Left forelimb (tissue), 1 donor: ENCODE measurements around the gene CGB5.
"Not testable (repeated sequence)": the region's sequence is repeated elsewhere in the genome, so short reads cannot be mapped to it uniquely, and the experiment has no call there.

ENCODE experiments used
- DNase-seq: peaks from one replicate; pipeline ENCODE4 v3.0.0-alpha.2; 2018; ENCODE audit warnings: low spot score

The CGB5 gene

DNA sequence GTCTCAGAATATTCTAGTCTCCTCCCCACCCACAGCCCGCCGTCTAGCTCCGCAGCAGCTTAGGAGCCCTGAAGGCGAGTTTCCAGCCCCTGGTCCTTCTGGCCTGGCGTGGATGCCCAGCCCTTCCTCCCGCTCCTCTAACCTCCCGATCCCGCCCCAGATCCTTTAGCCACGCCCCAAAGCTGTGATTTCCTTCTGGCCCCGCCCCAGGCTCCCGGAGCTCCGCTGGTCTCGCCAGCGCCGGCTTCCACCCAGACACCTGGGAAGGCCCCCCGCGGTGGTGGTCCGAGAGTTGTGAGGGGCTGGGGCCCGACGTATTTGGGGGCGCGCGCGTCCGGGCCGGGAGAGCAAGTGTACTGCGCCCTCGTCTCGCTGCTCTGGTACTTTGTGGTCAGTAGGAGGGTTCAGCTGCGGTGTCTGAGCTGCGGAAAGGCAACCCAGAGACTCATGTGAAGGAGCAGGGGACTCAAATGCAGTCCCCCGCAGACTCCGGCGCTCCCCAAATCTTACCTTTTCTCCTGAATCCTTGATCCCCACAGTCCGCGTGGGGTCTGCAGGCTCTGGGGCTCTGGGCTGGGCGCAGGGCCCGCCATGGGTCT is 14.1 kb downstream of the CGB5 start, which contains the start of gene CGB7:
Gene CGB7, minus strand, starts transcription at position 114 of the 599 bp plus-strand sequence. CDS start 2,374 bp downstream, outside the sequence.
- DNase-seq = no peak

DNA sequence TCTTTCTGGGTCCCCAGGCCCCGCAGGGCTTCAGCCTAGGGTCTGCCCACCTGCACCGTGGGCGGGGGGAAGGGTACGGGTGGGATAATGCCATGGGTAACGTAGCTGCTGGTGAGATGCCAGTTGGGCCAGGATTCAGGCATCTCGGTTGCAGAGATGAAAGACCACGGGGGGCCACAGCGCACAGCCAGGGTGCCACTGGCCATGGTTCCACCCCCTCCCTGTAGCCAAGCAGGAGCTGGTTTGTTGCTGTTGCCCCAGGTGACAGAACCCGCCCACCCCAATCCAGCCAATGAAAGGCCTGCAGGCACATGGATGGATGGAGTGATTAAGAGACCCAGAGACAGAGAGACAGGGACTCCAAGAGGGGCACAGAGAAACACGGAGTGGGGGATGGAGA is 14.9 kb downstream of the CGB5 start:
- no peak for DNase-seq

DNA sequence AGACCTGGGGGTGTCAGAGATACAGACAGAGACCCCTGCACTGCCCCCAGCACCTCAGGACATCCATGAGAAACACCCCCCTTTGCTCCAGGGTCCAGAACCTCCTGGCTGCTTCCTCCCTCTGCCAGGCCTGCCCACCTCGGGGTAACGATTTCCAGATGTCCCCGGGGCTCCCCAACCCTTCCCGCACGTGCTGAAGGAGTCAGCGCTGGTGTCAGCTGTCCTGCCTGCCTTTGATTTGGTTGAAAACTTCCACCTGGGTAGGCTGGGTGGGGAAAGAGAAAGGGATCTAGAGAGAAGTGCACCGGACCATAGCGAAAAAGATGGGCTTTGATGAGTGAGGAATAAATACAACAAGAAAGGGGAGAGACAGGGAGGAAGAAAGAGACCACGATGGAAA is 15.4 kb downstream of the CGB5 start:
- no peak for DNase-seq

DNA sequence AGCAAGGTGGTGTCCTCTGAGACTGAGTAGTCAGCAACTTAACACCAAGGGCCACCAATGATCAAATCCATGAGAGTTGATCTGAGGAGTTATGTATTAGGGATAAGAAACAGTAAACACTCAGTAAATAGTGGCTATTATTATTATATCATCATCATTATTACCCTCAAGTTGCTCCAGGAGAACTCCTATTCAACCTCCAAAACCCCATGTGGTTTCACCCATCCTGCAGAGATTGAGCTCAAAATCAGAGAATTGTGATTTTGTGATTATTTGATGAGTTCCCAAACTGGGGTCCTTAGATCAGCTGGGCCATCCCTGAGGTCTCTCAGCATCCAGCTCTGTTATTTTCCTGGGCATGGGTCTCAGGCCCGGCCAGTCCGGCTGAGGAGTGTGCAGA is 17.4 kb downstream of the CGB5 start:
- DNase-seq = no peak

DNA sequence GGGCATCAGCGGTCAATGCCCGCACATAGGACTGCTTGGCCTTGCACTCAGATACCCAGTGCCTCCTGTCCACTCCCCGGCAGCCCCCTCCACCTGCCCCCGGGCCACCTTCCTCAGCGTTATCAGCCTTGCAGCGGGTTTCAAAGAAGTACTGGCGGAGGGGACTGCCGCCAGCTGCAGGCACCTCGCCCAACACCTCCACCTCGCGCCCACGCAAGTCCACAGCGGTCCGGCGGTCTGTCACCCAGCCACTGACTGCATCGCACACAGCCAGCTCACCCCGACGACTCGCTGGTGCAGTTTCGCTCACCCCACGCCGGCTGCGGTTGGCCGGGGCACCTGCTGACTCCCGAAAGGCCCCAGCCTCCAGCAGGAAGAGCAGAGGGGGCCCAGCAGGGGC is 17.8 kb downstream of the CGB5 start:
- no peak for DNase-seq

DNA sequence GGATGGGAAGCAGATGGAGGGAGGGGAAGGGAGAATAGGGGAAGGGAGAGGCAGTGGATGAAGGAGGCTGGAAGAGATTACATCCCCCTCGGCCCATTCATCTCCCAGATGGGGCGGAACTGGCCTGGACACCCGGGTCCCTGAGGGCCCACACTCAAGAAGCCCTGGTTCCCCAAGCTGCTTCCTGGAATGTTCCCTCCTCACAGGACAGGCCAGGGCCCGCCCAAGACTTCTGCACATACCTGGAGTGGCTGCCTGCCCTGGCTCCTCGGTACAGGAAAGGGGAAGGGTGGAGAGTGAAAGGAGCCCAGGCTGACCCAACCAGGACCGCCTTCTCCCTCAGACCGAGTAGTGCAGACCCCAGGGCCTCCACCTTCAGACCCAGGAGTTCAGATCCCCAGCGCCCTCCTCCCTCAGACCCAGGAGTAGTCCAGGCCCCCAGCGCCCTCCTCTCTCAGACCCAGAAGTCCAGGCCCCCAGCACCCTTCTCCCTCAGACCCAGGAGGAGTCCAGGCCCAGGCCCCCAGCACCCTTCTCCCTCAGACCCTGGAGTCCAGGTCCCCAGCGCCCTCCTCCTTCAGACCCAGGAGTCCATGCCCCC is 20.5 kb downstream of the CGB5 start:
- DNase-seq = no peak

DNA sequence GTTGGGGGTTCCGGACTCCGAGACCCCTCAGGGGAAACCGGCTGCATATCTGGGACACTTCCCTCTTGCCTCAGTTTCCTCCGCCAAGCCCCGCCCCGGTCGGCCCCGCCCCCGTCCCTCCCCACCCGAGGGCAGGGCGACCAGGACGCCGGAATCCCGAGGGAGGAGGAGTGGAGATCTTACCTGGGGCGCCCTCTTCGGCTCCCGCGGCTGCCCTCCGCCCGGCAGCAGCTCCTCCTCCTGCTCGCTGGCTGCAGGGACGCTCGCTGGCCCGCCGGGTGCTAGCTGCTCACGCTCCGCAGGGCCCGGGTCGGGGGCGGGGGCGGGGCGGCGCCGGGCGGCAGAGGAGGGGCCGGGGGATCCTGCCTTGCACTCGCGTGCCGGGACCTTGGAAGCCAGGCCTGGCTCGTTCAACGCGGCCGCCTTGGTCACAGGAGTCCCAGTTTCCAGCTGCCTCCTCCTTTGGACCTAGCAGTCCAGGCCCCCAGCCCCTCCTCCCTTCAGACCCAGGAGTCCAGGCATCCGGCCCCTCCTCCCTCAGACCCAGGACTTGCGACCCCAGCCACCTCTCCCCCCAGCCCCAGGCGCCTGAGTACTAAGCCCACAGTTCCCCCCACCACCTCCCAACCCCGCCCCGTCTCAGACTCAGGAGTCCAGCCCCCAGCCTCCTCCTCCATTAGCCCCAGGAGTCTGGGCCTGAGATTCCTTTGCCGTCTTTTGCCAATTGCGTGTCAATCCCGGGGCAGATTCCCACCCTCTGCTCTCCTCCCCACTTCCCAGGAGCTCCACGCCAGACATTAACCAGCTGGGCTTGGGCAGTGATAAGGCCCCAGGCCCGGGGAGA is 21.3 kb downstream of the CGB5 start, which contains the start of gene NTF4:
Gene NTF4, minus strand, starts transcription at position 51 of the 844 bp plus-strand sequence. CDS start 2,821 bp downstream, outside the sequence.
- DNase-seq = no peak

GRCh38 chr19:49065905-49066512 is 22.4 kb downstream of the CGB5 start:
- DNase-seq = no peak

- DNase-seq = no peak
These were observed 23.9 kb downstream of the CGB5 start for GRCh38 chr19:49067554-49067953.

DNA sequence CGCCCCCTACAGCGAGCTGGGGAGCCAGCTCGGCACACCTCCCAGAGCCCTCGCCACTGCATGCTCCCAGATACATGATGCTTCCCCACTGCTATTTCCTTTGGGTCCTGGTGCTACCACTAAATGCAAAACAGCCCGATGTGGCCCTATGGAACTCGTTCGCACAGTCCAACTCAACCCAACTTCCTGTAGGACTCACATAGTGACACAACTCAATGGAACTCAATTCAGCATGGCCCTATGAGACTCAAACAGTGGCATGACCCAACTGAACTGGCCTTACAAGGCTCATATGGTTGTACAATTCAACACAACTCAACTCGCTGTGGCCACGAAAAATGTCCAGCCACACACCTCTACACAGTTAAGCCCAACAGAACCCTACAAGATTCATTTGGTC is 25.4 kb downstream of the CGB5 start:
- no peak for DNase-seq

DNA sequence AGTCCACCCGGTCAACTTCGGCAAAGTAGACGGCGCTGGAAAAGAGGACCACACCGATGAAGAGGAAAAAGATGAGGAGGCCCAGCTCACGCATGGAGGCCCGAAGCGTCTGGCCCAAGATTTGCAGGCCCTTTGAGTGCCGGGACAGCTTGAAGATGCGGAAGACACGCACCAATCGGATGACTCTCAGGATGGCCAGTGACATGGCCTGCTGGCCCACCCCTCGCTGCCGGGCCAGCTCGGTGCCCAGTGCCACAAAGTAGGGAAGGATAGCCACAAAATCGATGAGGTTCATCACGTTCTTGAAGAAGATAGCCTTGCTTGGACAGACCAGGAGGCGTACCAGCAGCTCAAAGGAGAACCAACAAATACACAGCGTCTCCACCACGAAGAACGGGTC is 26.8 kb downstream of the CGB5 start:
- no peak for DNase-seq

GRCh38 chr19:49071860-49072547 is 28.4 kb downstream of the CGB5 start:
- DNase-seq = no peak

- DNase-seq = no peak
These were observed 30.1 kb downstream of the CGB5 start for GRCh38 chr19:49073514-49074378.

GRCh38 chr19:49074869-49075268 is 31.2 kb downstream of the CGB5 start:
- not testable (repeated sequence) for DNase-seq

DNA sequence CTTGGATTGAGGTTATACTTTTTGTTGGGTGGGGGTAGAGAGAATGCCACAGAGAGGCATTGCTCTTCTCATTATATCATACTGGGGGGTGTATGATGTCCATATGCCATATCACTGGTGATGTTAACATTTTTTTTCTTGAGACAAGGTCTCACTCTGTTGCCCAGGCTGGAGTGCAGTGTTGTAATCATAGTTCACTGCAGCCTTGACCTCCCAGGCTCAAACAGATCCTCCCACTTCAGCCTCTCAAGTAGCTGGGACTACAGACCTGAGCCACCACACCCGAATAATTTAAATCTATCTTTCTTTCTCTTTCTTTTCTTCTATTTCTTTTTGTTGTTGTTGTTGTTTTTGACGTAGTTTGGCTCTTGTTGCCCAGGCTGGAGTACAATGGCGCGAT is 36.7 kb downstream of the CGB5 start:
- DNase-seq = no peak

DNA sequence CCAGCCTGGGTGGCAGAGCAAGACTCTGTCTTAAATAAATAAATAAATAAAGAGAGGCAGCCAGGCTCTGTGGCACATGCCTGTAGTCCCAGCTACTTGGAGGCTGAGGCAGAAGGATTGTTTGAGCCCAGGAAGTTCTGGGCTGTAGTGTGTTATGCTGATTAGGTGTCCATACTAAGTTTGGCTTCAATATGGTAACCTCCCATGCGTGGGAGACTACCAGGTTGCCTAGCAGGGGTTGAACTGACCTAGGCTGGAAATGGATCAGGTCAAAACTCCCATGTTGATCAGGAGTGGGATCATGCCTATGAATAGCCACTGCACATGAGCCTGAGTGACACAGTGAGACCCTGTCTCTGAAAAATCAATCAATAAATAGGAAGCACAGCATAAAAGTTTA is 37.6 kb downstream of the CGB5 start:
- DNase-seq = no peak

DNA sequence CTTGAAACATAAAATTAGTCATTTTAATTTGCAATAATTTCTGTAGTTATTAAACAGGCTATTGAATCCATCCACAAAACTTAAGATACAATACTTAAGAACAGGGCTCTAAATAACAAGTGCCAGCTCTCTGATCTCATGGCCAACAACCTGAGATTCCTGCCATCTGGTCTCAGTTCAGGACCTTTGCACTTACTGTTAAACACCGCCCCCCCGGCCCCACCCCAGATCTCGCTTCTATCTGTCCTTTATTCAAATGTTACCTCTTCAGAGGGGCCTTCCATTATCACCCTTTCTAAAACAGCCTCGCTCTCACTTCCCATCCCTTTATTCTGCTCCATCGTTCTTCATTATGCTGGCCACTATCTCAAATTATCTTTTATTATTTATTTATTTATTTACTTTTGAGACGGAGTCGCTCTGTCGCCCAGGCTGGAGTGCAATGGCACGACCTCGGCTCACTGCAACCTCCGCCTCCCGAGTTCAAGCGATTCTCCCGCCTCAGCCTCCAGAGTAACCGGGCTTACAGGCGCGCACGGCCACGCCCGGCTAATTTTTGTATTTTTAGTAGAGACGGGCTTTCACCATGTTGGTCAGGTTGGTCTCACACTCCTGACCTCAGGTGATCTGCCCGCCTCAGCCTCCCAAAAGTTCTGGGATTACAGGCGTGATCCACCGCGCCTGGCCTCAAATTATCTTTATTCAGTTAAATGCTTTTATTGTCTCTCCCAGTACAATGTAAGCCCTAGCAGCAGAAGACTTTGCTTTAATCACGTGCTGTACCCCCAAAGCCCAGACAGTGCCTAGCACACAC is 40.8 kb downstream of the CGB5 start:
- no peak for DNase-seq

- DNase-seq = peak; percentile 100
These were observed 41.6 kb downstream of the CGB5 start, which contains the start of gene SNRNP70 for GRCh38 chr19:49085020-49085867. Gene SNRNP70, plus strand, starts transcription at chr19:49085451. Its CDS starts 964 bp downstream, at chr19:49086415.

- DNase-seq = no peak
These were observed 42.2 kb downstream of the CGB5 start for GRCh38 chr19:49085868-49086232.
